ENCODE results near the gene DNAH14. TPM values are rescaled to one million over a fixed set of nuclear protein-coding genes. Genes with fewer than 3 reads are reported as not detected.

The DNAH14 gene
- total RNA-seq, 1 donor from 2014 or later: 21.6 TPM

DNA sequence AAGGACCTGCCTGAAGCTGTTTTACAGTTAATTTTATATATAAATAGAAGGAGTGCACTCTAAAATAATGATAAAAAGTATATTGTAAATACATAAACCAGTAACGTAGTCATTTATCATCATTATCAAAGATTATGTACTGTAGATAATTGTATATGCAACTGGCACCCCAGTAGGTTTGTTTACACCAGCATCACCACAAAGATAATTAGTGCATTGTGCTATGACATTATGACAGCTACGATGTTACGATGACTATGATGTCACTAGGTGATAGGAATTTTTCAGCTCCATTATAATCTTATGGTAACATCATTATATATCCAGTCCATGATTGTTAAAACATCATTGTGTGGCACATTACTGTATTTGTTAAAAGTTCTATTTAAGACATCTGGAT, 313.1 kb downstream of the DNAH14 start:
- Mint-ChIP-seq H3K27me3 (ENCODE audit: unreplicated experiment) (no peaks in the 10 kb centered on the region), H3K36me3 (ENCODE audit: low read depth, unreplicated experiment) (peaks cover 4% of the 10 kb centered on the region), H3K9me3 (ENCODE audit: unreplicated experiment) (no peaks in the 10 kb centered on the region), H3K27ac (ENCODE audit: unreplicated experiment) (no peak overlapping the region), H3K4me3 (ENCODE audit: unreplicated experiment) (no peak overlapping the region), H3K4me1 (ENCODE audit: unreplicated experiment) (no peaks in the 10 kb centered on the region)
- TF ChIP-seq, protein P1, sequence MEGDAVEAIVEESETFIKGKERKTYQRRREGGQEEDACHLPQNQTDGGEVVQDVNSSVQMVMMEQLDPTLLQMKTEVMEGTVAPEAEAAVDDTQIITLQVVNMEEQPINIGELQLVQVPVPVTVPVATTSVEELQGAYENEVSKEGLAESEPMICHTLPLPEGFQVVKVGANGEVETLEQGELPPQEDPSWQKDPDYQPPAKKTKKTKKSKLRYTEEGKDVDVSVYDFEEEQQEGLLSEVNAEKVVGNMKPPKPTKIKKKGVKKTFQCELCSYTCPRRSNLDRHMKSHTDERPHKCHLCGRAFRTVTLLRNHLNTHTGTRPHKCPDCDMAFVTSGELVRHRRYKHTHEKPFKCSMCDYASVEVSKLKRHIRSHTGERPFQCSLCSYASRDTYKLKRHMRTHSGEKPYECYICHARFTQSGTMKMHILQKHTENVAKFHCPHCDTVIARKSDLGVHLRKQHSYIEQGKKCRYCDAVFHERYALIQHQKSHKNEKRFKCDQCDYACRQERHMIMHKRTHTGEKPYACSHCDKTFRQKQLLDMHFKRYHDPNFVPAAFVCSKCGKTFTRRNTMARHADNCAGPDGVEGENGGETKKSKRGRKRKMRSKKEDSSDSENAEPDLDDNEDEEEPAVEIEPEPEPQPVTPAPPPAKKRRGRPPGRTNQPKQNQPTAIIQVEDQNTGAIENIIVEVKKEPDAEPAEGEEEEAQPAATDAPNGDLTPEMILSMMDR (IDR thresholded peaks at IDR 0.05; ENCODE audit: unreplicated experiment): no peak
- DNase-seq (ENCODE audit: low spot score): no peak

DNA sequence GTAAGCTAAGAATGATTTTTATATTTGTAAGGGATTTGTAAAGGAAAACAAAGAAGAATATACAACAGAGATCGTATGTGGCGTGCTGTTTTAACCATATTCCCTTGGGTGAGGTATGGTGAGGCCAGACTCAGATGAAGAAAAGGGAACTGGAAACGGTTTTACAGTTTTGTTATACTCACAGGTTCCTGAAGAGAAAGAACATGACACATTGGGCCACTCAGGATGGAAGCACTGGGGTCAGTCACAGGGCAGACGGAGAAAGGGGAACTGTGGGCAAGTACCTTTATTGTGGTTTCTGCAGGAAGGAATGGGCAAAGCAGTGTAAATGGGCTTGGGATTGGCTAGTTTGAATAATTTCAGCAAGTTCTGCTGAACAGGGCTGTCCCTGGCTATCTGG, 321.0 kb downstream of the DNAH14 start:
- H3K4me1 Mint-ChIP-seq (ENCODE audit: unreplicated experiment): no peaks in the 10 kb centered on the region
- no peak overlapping the region for H3K4me3 Mint-ChIP-seq (ENCODE audit: unreplicated experiment)
- no peaks in the 10 kb centered on the region for H3K9me3 Mint-ChIP-seq (ENCODE audit: unreplicated experiment)
- TF ChIP-seq, protein P1 (IDR thresholded peaks at IDR 0.05; ENCODE audit: unreplicated experiment): no peak
- no peak for DNase-seq (ENCODE audit: low spot score)
- no peaks in the 10 kb centered on the region for H3K36me3 Mint-ChIP-seq (ENCODE audit: low read depth, unreplicated experiment)
- no peak overlapping the region for H3K27ac Mint-ChIP-seq (ENCODE audit: unreplicated experiment)
- no peaks in the 10 kb centered on the region for H3K27me3 Mint-ChIP-seq (ENCODE audit: unreplicated experiment)

DNA sequence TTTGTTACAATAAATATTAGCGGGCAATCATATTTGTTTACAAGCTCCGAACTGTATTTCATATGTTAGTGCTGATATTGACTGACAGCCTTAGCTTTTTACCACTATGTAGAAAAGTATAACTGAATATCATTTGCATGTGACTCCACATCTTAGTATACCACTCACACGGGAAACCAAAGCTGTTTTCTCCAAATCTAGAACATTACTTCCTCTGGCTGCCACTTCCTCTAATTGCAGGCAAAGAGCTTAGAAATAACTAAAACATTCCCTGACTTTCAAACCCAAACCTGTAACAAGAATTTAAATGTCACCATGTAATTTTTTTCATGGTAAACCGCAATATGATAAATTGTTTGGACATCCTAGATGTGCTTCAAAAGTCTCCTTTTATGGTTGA, 323.7 kb downstream of the DNAH14 start:
- Mint-ChIP-seq H3K36me3 (ENCODE audit: low read depth, unreplicated experiment) (no peaks in the 10 kb centered on the region), H3K27ac (ENCODE audit: unreplicated experiment) (no peak overlapping the region), H3K4me3 (ENCODE audit: unreplicated experiment) (no peak overlapping the region), H3K9me3 (ENCODE audit: unreplicated experiment) (no peaks in the 10 kb centered on the region), H3K27me3 (ENCODE audit: unreplicated experiment) (no peaks in the 10 kb centered on the region), H3K4me1 (ENCODE audit: unreplicated experiment) (no peaks in the 10 kb centered on the region)
- DNase-seq (ENCODE audit: low spot score): no peak
- TF ChIP-seq, protein P1 (IDR thresholded peaks at IDR 0.05; ENCODE audit: unreplicated experiment): no peak

DNA sequence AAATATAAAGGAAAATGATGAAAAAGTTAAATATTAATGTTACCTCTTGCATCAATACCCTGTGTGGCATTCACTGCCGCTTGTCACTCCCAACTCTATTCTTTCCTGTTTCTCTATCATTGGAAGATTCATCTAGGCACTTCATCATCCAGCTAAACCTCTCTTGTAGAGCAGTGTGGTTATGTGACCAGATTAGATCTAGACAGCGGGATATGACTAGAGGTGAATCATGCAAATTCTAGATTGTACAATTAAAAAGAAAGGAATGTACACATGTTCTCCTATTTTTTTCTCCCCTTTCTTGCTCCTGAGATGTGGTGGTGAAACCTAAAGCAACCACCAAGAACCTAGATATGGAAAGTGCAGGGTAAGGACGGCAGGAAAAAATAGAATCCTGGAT, 324.3 kb downstream of the DNAH14 start:
- Mint-ChIP-seq H3K27ac (ENCODE audit: unreplicated experiment) (no peak overlapping the region), H3K36me3 (ENCODE audit: low read depth, unreplicated experiment) (no peaks in the 10 kb centered on the region), H3K4me3 (ENCODE audit: unreplicated experiment) (no peak overlapping the region), H3K27me3 (ENCODE audit: unreplicated experiment) (no peaks in the 10 kb centered on the region), H3K4me1 (ENCODE audit: unreplicated experiment) (no peaks in the 10 kb centered on the region), H3K9me3 (ENCODE audit: unreplicated experiment) (no peaks in the 10 kb centered on the region)
- no peak for DNase-seq (ENCODE audit: low spot score)
- TF ChIP-seq, protein P1 (IDR thresholded peaks at IDR 0.05; ENCODE audit: unreplicated experiment): no peak

DNA sequence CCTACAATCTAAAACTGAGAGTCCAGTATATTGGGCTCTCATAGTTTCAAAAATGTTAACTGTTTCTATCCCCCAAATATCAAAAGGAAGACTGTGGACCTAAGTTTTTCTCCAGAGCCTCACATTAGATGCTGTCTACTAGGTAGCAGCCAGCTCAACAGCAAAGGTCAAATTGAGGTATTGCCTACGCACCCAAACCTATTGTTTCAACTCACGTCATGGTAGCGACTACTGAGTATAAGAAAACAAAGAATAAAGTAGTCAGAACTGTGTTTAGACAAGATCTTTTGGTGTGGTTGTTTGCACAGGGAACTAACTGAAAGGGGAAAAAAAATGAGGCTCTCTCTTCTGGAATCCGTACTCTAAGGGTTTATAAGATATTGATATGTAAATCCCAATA, 325.2 kb downstream of the DNAH14 start:
- no peak for DNase-seq (ENCODE audit: low spot score)
- Mint-ChIP-seq H3K36me3 (ENCODE audit: low read depth, unreplicated experiment) (no peaks in the 10 kb centered on the region), H3K27me3 (ENCODE audit: unreplicated experiment) (no peaks in the 10 kb centered on the region), H3K27ac (ENCODE audit: unreplicated experiment) (no peak overlapping the region), H3K9me3 (ENCODE audit: unreplicated experiment) (no peaks in the 10 kb centered on the region), H3K4me1 (ENCODE audit: unreplicated experiment) (no peaks in the 10 kb centered on the region), H3K4me3 (ENCODE audit: unreplicated experiment) (no peak overlapping the region)
- TF ChIP-seq, protein P1 (IDR thresholded peaks at IDR 0.05; ENCODE audit: unreplicated experiment): no peak
